Measurements from ENCODE around the gene ADARB2. TPM values are rescaled to one million over a fixed set of nuclear protein-coding genes. Genes with fewer than 3 reads are reported as not detected.

Gene ADARB2
- total RNA-seq, 3 donors from 2014 or later (not counting 1 experiment from before 2014, with no cell fraction given) = 0.27 to 0.78 (median 0.40) TPM

DNA sequence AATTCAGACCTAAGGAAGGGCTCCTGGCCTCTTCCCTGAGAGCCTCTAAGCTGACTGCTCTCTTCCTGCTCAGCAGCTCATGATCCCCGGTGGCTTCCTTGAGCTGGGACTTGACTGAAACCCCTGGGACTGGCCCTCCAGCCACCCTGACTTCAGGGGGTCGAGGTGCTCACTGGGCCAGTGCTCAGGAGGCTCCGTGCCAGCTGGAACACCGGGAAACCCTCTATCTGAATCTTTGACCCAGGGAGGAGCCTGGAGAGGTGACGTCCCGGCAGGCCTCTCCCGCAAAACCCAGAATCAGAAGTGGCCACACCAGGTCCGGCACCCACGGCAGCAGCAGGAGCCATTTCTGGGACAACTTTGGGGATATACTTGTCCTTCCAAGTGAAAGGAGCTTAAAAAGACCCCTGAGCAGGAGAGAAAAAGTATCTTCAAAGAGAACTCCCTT is 570.5 kb downstream of the ADARB2 start:
- no peak overlapping the region for H3K27ac Mint-ChIP-seq
- no peak overlapping the region for H3K4me3 ChIP-seq (ENCODE audit: low read length)

DNA sequence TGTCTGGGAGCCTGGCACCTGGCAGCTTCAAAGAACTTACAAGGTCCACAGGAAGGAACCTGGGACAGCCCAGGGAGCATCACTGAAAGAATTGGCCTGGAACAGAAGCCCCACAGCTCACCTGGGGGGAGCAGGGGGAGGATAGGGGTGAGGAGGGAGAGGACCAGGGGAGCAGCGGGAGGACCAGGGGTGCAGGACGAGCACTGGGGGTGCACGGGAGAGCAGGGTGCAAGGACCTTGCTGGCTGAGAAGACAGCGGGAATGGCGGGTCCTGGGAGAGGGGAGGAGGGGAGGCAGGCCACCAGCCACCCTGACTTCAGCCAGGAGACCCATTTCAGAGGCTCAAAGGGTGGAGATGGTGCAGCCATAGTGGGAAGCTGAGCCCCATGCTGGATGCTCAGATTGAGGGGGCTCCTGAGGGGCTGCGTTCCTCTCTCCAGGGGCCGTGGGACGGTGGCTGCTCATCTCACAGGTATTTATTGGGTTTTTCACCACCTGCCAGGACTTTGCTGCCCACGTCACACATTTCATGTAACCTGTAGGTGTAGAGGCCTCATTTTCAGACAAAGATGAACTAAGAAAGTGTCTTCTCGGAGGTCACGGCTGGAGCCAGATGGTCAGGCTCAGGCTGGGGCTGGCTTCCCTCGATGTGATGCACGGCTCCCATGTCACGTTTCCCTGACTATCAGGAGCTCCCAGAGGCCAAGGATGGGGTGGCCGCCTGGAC is 571.1 kb downstream of the ADARB2 start:
- Histone ChIP-seq H3K27ac (ENCODE audit: low read length) (no peak overlapping the region), H3K4me3 (ENCODE audit: low read length) (no peak overlapping the region), H3K4me1 (ENCODE audit: control insufficient read depth, insufficient read depth, low read length) (no peaks in the 10 kb centered on the region), H3K27me3 (ENCODE audit: control insufficient read depth, insufficient read depth, low read length) (no peaks in the 10 kb centered on the region), H3K36me3 (ENCODE audit: control insufficient read depth, insufficient read depth, low read length) (no peaks in the 10 kb centered on the region), H3K9me3 (ENCODE audit: control insufficient read depth, insufficient read depth, low read length) (no peaks in the 10 kb centered on the region)
- Mint-ChIP-seq H3K9me3 (no peaks in the 10 kb centered on the region), H3K4me1 (no peaks in the 10 kb centered on the region), H3K4me3 (no peak overlapping the region), H3K27me3 (ENCODE audit: low read depth in 2 of 2) (peaks cover 5 to 14% of the 10 kb centered on the region in 2 donors), H3K27ac (no peak overlapping the region), H3K36me3 (no peaks in the 10 kb centered on the region)
- intact Hi-C loops (cut with micrococcal nuclease) = no loop called here
- TF ChIP-seq, protein P1, sequence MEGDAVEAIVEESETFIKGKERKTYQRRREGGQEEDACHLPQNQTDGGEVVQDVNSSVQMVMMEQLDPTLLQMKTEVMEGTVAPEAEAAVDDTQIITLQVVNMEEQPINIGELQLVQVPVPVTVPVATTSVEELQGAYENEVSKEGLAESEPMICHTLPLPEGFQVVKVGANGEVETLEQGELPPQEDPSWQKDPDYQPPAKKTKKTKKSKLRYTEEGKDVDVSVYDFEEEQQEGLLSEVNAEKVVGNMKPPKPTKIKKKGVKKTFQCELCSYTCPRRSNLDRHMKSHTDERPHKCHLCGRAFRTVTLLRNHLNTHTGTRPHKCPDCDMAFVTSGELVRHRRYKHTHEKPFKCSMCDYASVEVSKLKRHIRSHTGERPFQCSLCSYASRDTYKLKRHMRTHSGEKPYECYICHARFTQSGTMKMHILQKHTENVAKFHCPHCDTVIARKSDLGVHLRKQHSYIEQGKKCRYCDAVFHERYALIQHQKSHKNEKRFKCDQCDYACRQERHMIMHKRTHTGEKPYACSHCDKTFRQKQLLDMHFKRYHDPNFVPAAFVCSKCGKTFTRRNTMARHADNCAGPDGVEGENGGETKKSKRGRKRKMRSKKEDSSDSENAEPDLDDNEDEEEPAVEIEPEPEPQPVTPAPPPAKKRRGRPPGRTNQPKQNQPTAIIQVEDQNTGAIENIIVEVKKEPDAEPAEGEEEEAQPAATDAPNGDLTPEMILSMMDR (IDR thresholded peaks at IDR 0.05) = no peak
- DNase-seq (no peak), ATAC-seq (no peak)
- WGBS (ENCODE audit: insufficient coverage) = 88% methylated on average over 15 of the region's 15 CpGs

More for the DNA sequence above, 570.5 kb downstream of the ADARB2 start:
- H3K27me3 ChIP-seq (ENCODE audit: control insufficient read depth, insufficient read depth, low read length) = no peaks in the 10 kb centered on the region
- intact Hi-C loops (cut with micrococcal nuclease) = no loop called here
- H3K36me3 ChIP-seq (ENCODE audit: control insufficient read depth, insufficient read depth, low read length) = no peaks in the 10 kb centered on the region
- DNase-seq = no peak
- no peaks in the 10 kb centered on the region for H3K4me1 Mint-ChIP-seq
- H3K36me3 Mint-ChIP-seq = no peaks in the 10 kb centered on the region
- no peak for ATAC-seq
- no peak overlapping the region for H3K4me3 Mint-ChIP-seq
- no peak overlapping the region for H3K27ac ChIP-seq (ENCODE audit: low read length)
- no peaks in the 10 kb centered on the region for H3K9me3 Mint-ChIP-seq
- peaks cover 5 to 14% of the 10 kb centered on the region in 2 donors for H3K27me3 Mint-ChIP-seq (ENCODE audit: low read depth in 2 of 2)
- TF ChIP-seq, protein P1 (IDR thresholded peaks at IDR 0.05) = no peak
- no peaks in the 10 kb centered on the region for H3K9me3 ChIP-seq (ENCODE audit: control insufficient read depth, insufficient read depth, low read length)
- no peaks in the 10 kb centered on the region for H3K4me1 ChIP-seq (ENCODE audit: control insufficient read depth, insufficient read depth, low read length)
- WGBS (ENCODE audit: insufficient coverage) = 88% methylated on average over 9 of the region's 9 CpGs

DNA sequence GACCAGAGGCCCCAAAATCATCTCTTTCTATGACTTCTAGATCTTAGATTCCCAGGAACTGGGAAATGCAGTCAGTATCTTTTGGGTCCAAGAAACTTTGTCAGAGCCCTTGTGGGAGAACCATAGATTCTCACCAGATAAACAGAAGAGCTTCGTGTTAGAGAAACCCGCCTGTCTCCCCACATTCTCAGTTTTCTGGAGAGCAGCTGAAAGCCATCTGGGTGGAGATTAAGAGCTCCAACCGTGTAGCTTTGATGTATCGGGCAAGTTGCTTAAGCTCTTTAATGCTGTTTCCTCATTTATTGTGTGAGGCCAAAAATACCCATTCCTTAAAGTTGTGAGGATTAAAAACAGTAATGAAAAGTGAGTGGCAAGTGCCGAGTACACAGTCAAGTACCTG is 573.5 kb downstream of the ADARB2 start:
- 80% methylated on average over 4 of the region's 5 CpGs for WGBS (ENCODE audit: insufficient coverage)
- intact Hi-C loops (cut with micrococcal nuclease) = no loop called here
- H3K4me1 Mint-ChIP-seq = no peaks in the 10 kb centered on the region
- H3K4me3 Mint-ChIP-seq = no peak overlapping the region
- TF ChIP-seq, protein P1 (IDR thresholded peaks at IDR 0.05) = no peak
- no peaks in the 10 kb centered on the region for H3K36me3 Mint-ChIP-seq
- no peaks in the 10 kb centered on the region for H3K9me3 ChIP-seq (ENCODE audit: control insufficient read depth, insufficient read depth, low read length)
- ATAC-seq (no peak), DNase-seq (no peak)
- no peaks in the 10 kb centered on the region for H3K27me3 ChIP-seq (ENCODE audit: control insufficient read depth, insufficient read depth, low read length)
- no peaks in the 10 kb centered on the region for H3K36me3 ChIP-seq (ENCODE audit: control insufficient read depth, insufficient read depth, low read length)
- H3K27ac Mint-ChIP-seq = no peak overlapping the region
- peaks cover 5 to 14% of the 10 kb centered on the region in 2 donors for H3K27me3 Mint-ChIP-seq (ENCODE audit: low read depth in 2 of 2)
- no peaks in the 10 kb centered on the region for H3K9me3 Mint-ChIP-seq
- H3K27ac ChIP-seq (ENCODE audit: low read length) = no peak overlapping the region
- no peaks in the 10 kb centered on the region for H3K4me1 ChIP-seq (ENCODE audit: control insufficient read depth, insufficient read depth, low read length)
- no peak overlapping the region for H3K4me3 ChIP-seq (ENCODE audit: low read length)
